Tibial artery (tissue), 4 donors: ENCODE results near the gene PPP6R2.

Experiments
- DNase-seq, 2 donors: peaks; one replicate each; pipeline ENCODE4 v3.0.0-alpha.2; 2019
- H3K27ac ChIP-seq, 2 donors: fragments of 200-600 bp; sonication (generic) in 1 of 2; 1 replicate in 1 of 2; 2 replicates in 1 of 2; pipeline ENCODE4 v1.5.1; 2018 to 2019; ENCODE audit warnings: mild to moderate bottlenecking in 1 of 2
- H3K27me3 ChIP-seq, 2 donors: fragments of 200-600 bp; sonication (generic) in 1 of 2; one replicate each; pipeline versions ENCODE4 v1.5.1 to v1.6.0; 2016 to 2019
- H3K36me3 ChIP-seq, 3 donors: fragments of 200-600 bp; sonication (generic) in 2 of 3; one replicate each; pipeline ENCODE4 v1.5.1; 2016 to 2019; ENCODE audit warnings: mild to moderate bottlenecking in 2 of 3
- H3K4me1 ChIP-seq, 4 donors: fragments of 200-600 bp; sonication (generic) in 2 of 4; 1 replicate in 3 of 4; 2 replicates in 1 of 4; pipeline ENCODE4 v1.5.1; 2016 to 2019
- H3K4me3 ChIP-seq, 2 donors: fragments of 200-600 bp; sonication (generic) in 1 of 2; 1 replicate in 1 of 2; 2 replicates in 1 of 2; pipeline ENCODE4 v1.5.1; 2018 to 2019; ENCODE audit warnings: mild to moderate bottlenecking in 2 of 2
- H3K9me3 ChIP-seq, 3 donors: fragments of 200-600 bp; sonication (generic) in 1 of 3; one replicate each; pipeline ENCODE4 v1.5.1; 2016 to 2019
- CTCF ChIP-seq, 2 experiments: fragments of 200-600 bp in 1 of 2; fragments of 450-650 bp in 1 of 2; IDR thresholded peaks; one replicate each; pipeline ENCODE4 v1.5.1; 2017 to 2019; ENCODE audit warnings: antibody characterized with exemption in 2 of 2, mild to moderate bottlenecking in 1 of 2, moderate library complexity in 1 of 2
- intact Hi-C: fragments of 100-400 bp; cut with DNase I; formaldehyde crosslinking; loops from one replicate; pipeline ENCODE4 v1.15.0; 2023; ENCODE audit warnings: low total_unique reads

Gene PPP6R2

GRCh38 chr22:50463188-50463900, 120.2 kb downstream of the PPP6R2 start:
- TF ChIP-seq CTCF (IDR thresholded peaks at IDR 0.05): no peak
- Histone ChIP-seq H3K36me3 (peaks cover 93 to 99% (median 93%) of the 10 kb centered on the region in 3 donors), H3K9me3 (no peaks in the 10 kb centered on the region), H3K4me1 (peaks cover 0 to 5% (median 0%) of the 10 kb centered on the region in 4 donors), H3K27me3 (no peaks in the 10 kb centered on the region), H3K4me3 (no peak overlapping the region), H3K27ac (no peak overlapping the region)
- no peak for DNase-seq
- intact Hi-C loops: no loop called here

- H3K4me3 ChIP-seq: no peak overlapping the region
- no peak for DNase-seq
- H3K27me3 ChIP-seq: no peaks in the 10 kb centered on the region
- intact Hi-C loops: no loop called here
- H3K4me1 ChIP-seq: peaks cover 0 to 16% (median 2%) of the 10 kb centered on the region in 4 donors
- H3K27ac ChIP-seq: no peak overlapping the region
- peaks cover 82 to 88% (median 84%) of the 10 kb centered on the region in 3 donors for H3K36me3 ChIP-seq
- no peaks in the 10 kb centered on the region for H3K9me3 ChIP-seq
- no peak for TF ChIP-seq CTCF (IDR thresholded peaks at IDR 0.05)
These were observed 121.3 kb downstream of the PPP6R2 start for GRCh38 chr22:50464451-50464850.

- Histone ChIP-seq H3K4me3 (no peak overlapping the region), H3K27ac (no peak overlapping the region), H3K27me3 (no peaks in the 10 kb centered on the region), H3K36me3 (peaks cover 74 to 80% (median 75%) of the 10 kb centered on the region in 3 donors), H3K9me3 (no peaks in the 10 kb centered on the region), H3K4me1 (peaks cover 0 to 24% (median 8%) of the 10 kb centered on the region in 4 donors)
- no peak for DNase-seq
- intact Hi-C loops: no loop called here
- no peak for TF ChIP-seq CTCF (IDR thresholded peaks at IDR 0.05)
These were observed 122.2 kb downstream of the PPP6R2 start for GRCh38 chr22:50465066-50465930.

GRCh38 chr22:50467341-50467740, 124.2 kb downstream of the PPP6R2 start:
- intact Hi-C loops: no loop called here
- no peak overlapping the region for H3K27ac ChIP-seq
- peaks cover 53 to 59% (median 55%) of the 10 kb centered on the region in 3 donors for H3K36me3 ChIP-seq

More at GRCh38 chr22:50467341-50467740, 124.2 kb downstream of the PPP6R2 start:
- DNase-seq: no peak
- peaks cover 0 to 45% (median 28%) of the 10 kb centered on the region in 4 donors for H3K4me1 ChIP-seq
- no peak overlapping the region for H3K4me3 ChIP-seq
- no peaks in the 10 kb centered on the region for H3K9me3 ChIP-seq
- TF ChIP-seq CTCF (IDR thresholded peaks at IDR 0.05): no peak
- H3K27me3 ChIP-seq: no peaks in the 10 kb centered on the region
